Neural progenitor cell (in vitro differentiated cells): ENCODE measurements around the gene SDHAF2. TPM values are rescaled to one million over a fixed set of nuclear protein-coding genes. Genes with fewer than 3 reads are reported as not detected.

ENCODE experiments used
- DNase-seq: peaks from one replicate; pipeline ENCODE4 v3.0.0-alpha.2; 2016; ENCODE audit warnings: low spot score
- H2AFZ ChIP-seq: fragments of 200-600 bp; sonication (generic); replicated peaks from 2 replicates; pipeline ENCODE4 v1.6.1; 2016; ENCODE audit warnings: antibody characterized with exemption
- H3F3A ChIP-seq: fragments of 200-600 bp; sonication (generic); 2 replicates; pipeline ENCODE4 v1.6.1; 2016; ENCODE audit warnings: antibody characterized with exemption, low read depth
- H3K27ac ChIP-seq: fragments of 200-600 bp; sonication (generic); 2 replicates; pipeline ENCODE4 v1.5.1; 2016; ENCODE audit warnings: mild to moderate bottlenecking
- H3K27me3 ChIP-seq: fragments of 200-600 bp; sonication (generic); 2 replicates; pipeline ENCODE4 v1.6.1; 2016; ENCODE audit warnings: mild to moderate bottlenecking, moderate library complexity
- H3K36me3 ChIP-seq: fragments of 200-600 bp; sonication (generic); 2 replicates; pipeline ENCODE4 v1.5.1; 2016
- H3K4me1 ChIP-seq: fragments of 200-600 bp; sonication (generic); 2 replicates; pipeline ENCODE4 v1.6.1; 2016; ENCODE audit warnings: mixed run types
- H3K4me2 ChIP-seq: fragments of 200-600 bp; sonication (generic); 2 replicates; pipeline ENCODE4 v1.6.1; 2016
- H3K4me3 ChIP-seq: fragments of 200-600 bp; sonication (generic); 2 replicates; pipeline ENCODE4 v1.5.1; 2016
- H3K79me2 ChIP-seq: fragments of 200-600 bp; sonication (generic); 2 replicates; pipeline ENCODE4 v1.6.1; 2016; ENCODE audit warnings: low read depth
- H3K9ac ChIP-seq: fragments of 200-600 bp; sonication (generic); 2 replicates; pipeline ENCODE4 v1.6.1; 2016
- H3K9me3 ChIP-seq: fragments of 200-600 bp; sonication (generic); 2 replicates; pipeline ENCODE4 v1.5.1; 2016; ENCODE audit warnings: low read depth
- H4K20me1 ChIP-seq: fragments of 200-600 bp; sonication (generic); 2 replicates; pipeline ENCODE4 v1.6.1; 2016; ENCODE audit warnings: low read depth
- H3K27ac Mint-ChIP-seq: 3 replicates; pipeline ENCODE4 v1.8.0; 2021; ENCODE audit warnings: mixed read lengths
- H3K27me3 Mint-ChIP-seq: 2 replicates; pipeline ENCODE4 v1.8.0; 2022; ENCODE audit warnings: low read depth, mild to moderate bottlenecking, inconsistent platforms, moderate library complexity, mixed read lengths; ENCODE audit not compliant: insufficient read depth
- H3K36me3 Mint-ChIP-seq: 3 replicates; pipeline ENCODE4 v1.8.0; 2021; ENCODE audit warnings: mixed read lengths
- H3K4me1 Mint-ChIP-seq: 3 replicates; pipeline ENCODE4 v1.8.0; 2021; ENCODE audit warnings: mixed read lengths
- H3K4me3 Mint-ChIP-seq: 3 replicates; pipeline ENCODE4 v1.8.0; 2021; ENCODE audit warnings: mild to moderate bottlenecking, moderate library complexity, mixed read lengths
- H3K9me3 Mint-ChIP-seq: 3 replicates; pipeline ENCODE4 v1.8.0; 2020; ENCODE audit warnings: mixed read lengths
- EZH2 ChIP-seq: fragments of 200-600 bp; sonication (generic); IDR thresholded peaks from 2 replicates; pipeline ENCODE4 v1.6.1; 2017; ENCODE audit warnings: antibody characterized with exemption, mild to moderate bottlenecking, moderate library complexity
- EZH2phosphoT487 ChIP-seq: fragments of 200-600 bp; sonication (generic); IDR thresholded peaks from 2 replicates; pipeline ENCODE4 v1.6.1; 2017; ENCODE audit warnings: antibody characterized with exemption
- total RNA-seq: library from RNA; depleted of rRNA; stranded (reverse); fragments of >200 nt; gene quantifications from 2 replicates; pipeline ENCODE4 v1.2.3, GENCODE V29; 2015; ENCODE audit warnings: low replicate concordance
- TF ChIP-seq, protein P1 (sequence below): fragments of 200-600 bp; sonication (generic); IDR thresholded peaks from 2 replicates; pipeline ENCODE4 v1.5.1; 2017; ENCODE audit warnings: antibody characterized with exemption, mild to moderate bottlenecking

Gene SDHAF2
- total RNA-seq, 1 donor from 2014 or later = 27.4 TPM

- Histone ChIP-seq H3K9ac (no peak overlapping the region), H2AFZ (no peak overlapping the region), H3K4me3 (no peak overlapping the region), H3K79me2 (no peaks in the 10 kb centered on the region), H3K4me1 (peaks cover 12% of the 10 kb centered on the region), H4K20me1 (peaks cover 26% of the 10 kb centered on the region), H3K27ac (no peak overlapping the region), H3K27me3 (peaks cover 7% of the 10 kb centered on the region), H3K4me2 (no peak overlapping the region), H3K9me3 (no peaks in the 10 kb centered on the region), H3F3A (peaks cover 10% of the 10 kb centered on the region), H3K36me3 (no peaks in the 10 kb centered on the region)
- no peak for DNase-seq
- TF ChIP-seq EZH2phosphoT487 (no peak), EZH2 (no peak)
- TF ChIP-seq, protein P1, sequence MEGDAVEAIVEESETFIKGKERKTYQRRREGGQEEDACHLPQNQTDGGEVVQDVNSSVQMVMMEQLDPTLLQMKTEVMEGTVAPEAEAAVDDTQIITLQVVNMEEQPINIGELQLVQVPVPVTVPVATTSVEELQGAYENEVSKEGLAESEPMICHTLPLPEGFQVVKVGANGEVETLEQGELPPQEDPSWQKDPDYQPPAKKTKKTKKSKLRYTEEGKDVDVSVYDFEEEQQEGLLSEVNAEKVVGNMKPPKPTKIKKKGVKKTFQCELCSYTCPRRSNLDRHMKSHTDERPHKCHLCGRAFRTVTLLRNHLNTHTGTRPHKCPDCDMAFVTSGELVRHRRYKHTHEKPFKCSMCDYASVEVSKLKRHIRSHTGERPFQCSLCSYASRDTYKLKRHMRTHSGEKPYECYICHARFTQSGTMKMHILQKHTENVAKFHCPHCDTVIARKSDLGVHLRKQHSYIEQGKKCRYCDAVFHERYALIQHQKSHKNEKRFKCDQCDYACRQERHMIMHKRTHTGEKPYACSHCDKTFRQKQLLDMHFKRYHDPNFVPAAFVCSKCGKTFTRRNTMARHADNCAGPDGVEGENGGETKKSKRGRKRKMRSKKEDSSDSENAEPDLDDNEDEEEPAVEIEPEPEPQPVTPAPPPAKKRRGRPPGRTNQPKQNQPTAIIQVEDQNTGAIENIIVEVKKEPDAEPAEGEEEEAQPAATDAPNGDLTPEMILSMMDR = no peak
- Mint-ChIP-seq H3K4me3 (no peak overlapping the region), H3K27me3 (peaks cover 8% of the 10 kb centered on the region), H3K9me3 (no peaks in the 10 kb centered on the region), H3K27ac (no peak overlapping the region), H3K36me3 (peaks cover 11% of the 10 kb centered on the region), H3K4me1 (peaks cover 24% of the 10 kb centered on the region)
These were observed 45.5 kb downstream of the SDHAF2 start for GRCh38 chr11:61475433-61475832.

- peaks cover 9% of the 10 kb centered on the region for H3K27me3 Mint-ChIP-seq
- H3K9ac ChIP-seq = no peak overlapping the region
- H3K27me3 ChIP-seq = peaks cover 7% of the 10 kb centered on the region
- peaks cover 33% of the 10 kb centered on the region for H3K4me1 Mint-ChIP-seq
- H3K79me2 ChIP-seq = no peaks in the 10 kb centered on the region
- H3K4me2 ChIP-seq = no peak overlapping the region
- DNase-seq = no peak
- no peaks in the 10 kb centered on the region for H3K36me3 ChIP-seq
- H3K36me3 Mint-ChIP-seq = peaks cover 5% of the 10 kb centered on the region
- peaks cover 34% of the 10 kb centered on the region for H4K20me1 ChIP-seq
- H3K4me3 Mint-ChIP-seq = no peak overlapping the region
- peaks cover 18% of the 10 kb centered on the region for H3F3A ChIP-seq
- no peak overlapping the region for H3K4me3 ChIP-seq
- no peaks in the 10 kb centered on the region for H3K9me3 Mint-ChIP-seq
- H3K27ac Mint-ChIP-seq = no peak overlapping the region
- H2AFZ ChIP-seq = no peak overlapping the region
- peaks cover 21% of the 10 kb centered on the region for H3K4me1 ChIP-seq
- H3K9me3 ChIP-seq = no peaks in the 10 kb centered on the region
- H3K27ac ChIP-seq = no peak overlapping the region
- TF ChIP-seq, protein P1 = no peak
- TF ChIP-seq EZH2phosphoT487 (no peak), EZH2 (no peak)
These were observed 46.4 kb downstream of the SDHAF2 start for GRCh38 chr11:61476371-61476770.

DNA sequence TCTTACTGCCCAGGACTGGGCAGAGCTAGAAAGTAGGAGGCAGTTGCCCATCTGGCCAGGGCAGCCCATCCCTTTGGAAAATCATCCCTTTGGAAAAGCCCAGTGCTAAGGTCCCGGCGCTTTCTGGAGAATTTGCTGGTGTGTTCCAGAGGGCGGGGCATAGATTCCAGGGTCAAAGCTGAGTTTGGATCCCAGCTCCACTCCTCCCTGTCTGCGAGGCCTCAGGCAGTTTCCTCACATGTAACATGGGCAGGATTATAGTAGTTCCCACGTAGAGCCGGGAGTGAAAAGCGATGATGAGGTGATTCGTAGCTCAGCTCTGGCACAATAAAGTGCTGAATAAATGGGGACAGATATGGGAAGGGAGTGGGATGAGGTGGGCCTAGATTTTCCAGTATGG is 47.2 kb downstream of the SDHAF2 start:
- no peak overlapping the region for H3K4me3 ChIP-seq
- H3K4me2 ChIP-seq = no peak overlapping the region
- no peak overlapping the region for H3K27ac ChIP-seq
- TF ChIP-seq, protein P1 = no peak
- TF ChIP-seq EZH2phosphoT487 (no peak), EZH2 (no peak)
- no peaks in the 10 kb centered on the region for H3K9me3 Mint-ChIP-seq
- peaks cover 40% of the 10 kb centered on the region for H4K20me1 ChIP-seq
- H3K27ac Mint-ChIP-seq = no peak overlapping the region
- no peaks in the 10 kb centered on the region for H3K79me2 ChIP-seq
- no peak overlapping the region for H3K4me3 Mint-ChIP-seq
- H3K9me3 ChIP-seq = no peaks in the 10 kb centered on the region
- H3K9ac ChIP-seq = no peak overlapping the region
- H3K27me3 ChIP-seq = peaks cover 7% of the 10 kb centered on the region
- H3K36me3 ChIP-seq = no peaks in the 10 kb centered on the region
- peaks cover 11% of the 10 kb centered on the region for H3K27me3 Mint-ChIP-seq
- H3K36me3 Mint-ChIP-seq = peaks cover 5% of the 10 kb centered on the region
- DNase-seq = no peak
- H2AFZ ChIP-seq = no peak overlapping the region
- peaks cover 29% of the 10 kb centered on the region for H3K4me1 ChIP-seq
- H3F3A ChIP-seq = peaks cover 19% of the 10 kb centered on the region
- peaks cover 40% of the 10 kb centered on the region for H3K4me1 Mint-ChIP-seq
